ENCODE measurements around the gene ADAM33. TPM values are rescaled to one million over a fixed set of nuclear protein-coding genes. Genes with fewer than 3 reads are reported as not detected.
A peak's percentile ranks its signal among the peaks of the same experiment; 100 is the strongest.

ADAM33 gene
- total RNA-seq, 2 donors from 2014 or later, result 3.0 to 3.3 TPM

GRCh38 chr20:3660262-3661059 lies 21.3 kb downstream of the ADAM33 start:
- no peak overlapping the region for H3K4me3 ChIP-seq (ENCODE audit: low read length)
- peaks cover 69% of the 10 kb centered on the region for H3K27me3 Mint-ChIP-seq (ENCODE audit: insufficient read depth)

GRCh38 chr20:3659492-3660261 lies 22.1 kb downstream of the ADAM33 start:
- peaks cover 3% of the 10 kb centered on the region for H3K4me1 Mint-ChIP-seq
- peaks cover 47% of the 10 kb centered on the region for H3K27me3 ChIP-seq (ENCODE audit: control insufficient read depth, insufficient read depth, low read length, poor library complexity, severe bottlenecking)
- no peak overlapping the region for H3K4me3 ChIP-seq (ENCODE audit: low read length)
- TF ChIP-seq CTCF (conservative IDR thresholded peaks at IDR 0.05), result peak; percentile 47
- H3K9me3 ChIP-seq (ENCODE audit: control insufficient read depth, low read length), result no peaks in the 10 kb centered on the region
- no peak for DNase-seq
- H3K4me1 ChIP-seq (ENCODE audit: control insufficient read depth, insufficient read depth, low read length), result no peaks in the 10 kb centered on the region
- no peaks in the 10 kb centered on the region for H3K36me3 Mint-ChIP-seq (ENCODE audit: low read depth)
- no peaks in the 10 kb centered on the region for H3K36me3 ChIP-seq (ENCODE audit: control insufficient read depth, insufficient read depth, low read length)
- H3K4me3 Mint-ChIP-seq, result peak overlapping the region; percentile 20
- H3K27ac Mint-ChIP-seq, result no peak overlapping the region
- no peak overlapping the region for H3K9ac ChIP-seq (ENCODE audit: extremely low read depth, low read length, poor library complexity, severe bottlenecking)
- peaks cover 7% of the 10 kb centered on the region for H3K9me3 Mint-ChIP-seq
- peaks cover 68% of the 10 kb centered on the region for H3K27me3 Mint-ChIP-seq (ENCODE audit: insufficient read depth)
- WGBS, 2 experiments (ENCODE audit: insufficient coverage in 1 of 2, insufficient read length in 1 of 2), result 86 to 95% methylated on average over 7 to 11 of the region's 12 CpGs
- no peak overlapping the region for H3K27ac ChIP-seq (ENCODE audit: low read depth, low read length)

More at GRCh38 chr20:3660262-3661059, 21.3 kb downstream of the ADAM33 start:
- 16 to 26% methylated on average over 25 to 75 of the region's 75 CpGs for WGBS, 2 experiments (ENCODE audit: insufficient coverage in 1 of 2, insufficient read length in 1 of 2)
- no peaks in the 10 kb centered on the region for H3K9me3 ChIP-seq (ENCODE audit: control insufficient read depth, low read length)
- Mint-ChIP-seq H3K9me3 (peaks cover 5% of the 10 kb centered on the region), H3K4me1 (peaks cover 3% of the 10 kb centered on the region), H3K36me3 (ENCODE audit: low read depth) (no peaks in the 10 kb centered on the region), H3K4me3 (no peak overlapping the region), H3K27ac (no peak overlapping the region)
- no peaks in the 10 kb centered on the region for H3K4me1 ChIP-seq (ENCODE audit: control insufficient read depth, insufficient read depth, low read length)
- no peak overlapping the region for H3K27ac ChIP-seq (ENCODE audit: low read depth, low read length)
- H3K9ac ChIP-seq (ENCODE audit: extremely low read depth, low read length, poor library complexity, severe bottlenecking), result no peak overlapping the region
- H3K27me3 ChIP-seq (ENCODE audit: control insufficient read depth, insufficient read depth, low read length, poor library complexity, severe bottlenecking), result peaks cover 47% of the 10 kb centered on the region
- no peak for TF ChIP-seq CTCF (conservative IDR thresholded peaks at IDR 0.05)
- DNase-seq, result no peak
- no peaks in the 10 kb centered on the region for H3K36me3 ChIP-seq (ENCODE audit: control insufficient read depth, insufficient read depth, low read length)

- peaks cover 3% of the 10 kb centered on the region for H3K4me1 Mint-ChIP-seq
- H3K9ac ChIP-seq (ENCODE audit: extremely low read depth, low read length, poor library complexity, severe bottlenecking), result no peak overlapping the region
- WGBS, 2 experiments (ENCODE audit: insufficient coverage in 1 of 2, insufficient read length in 1 of 2), result 91 to 100% methylated on average over 2 to 8 of the region's 8 CpGs
These were observed 22.9 kb downstream of the ADAM33 start for GRCh38 chr20:3658716-3659491.

More at GRCh38 chr20:3658716-3659491, 22.9 kb downstream of the ADAM33 start:
- H3K27ac ChIP-seq (ENCODE audit: low read depth, low read length), result no peak overlapping the region
- no peaks in the 10 kb centered on the region for H3K4me1 ChIP-seq (ENCODE audit: control insufficient read depth, insufficient read depth, low read length)
- Mint-ChIP-seq H3K27me3 (ENCODE audit: insufficient read depth) (peaks cover 67% of the 10 kb centered on the region), H3K4me3 (no peak overlapping the region), H3K36me3 (ENCODE audit: low read depth) (no peaks in the 10 kb centered on the region), H3K27ac (no peak overlapping the region), H3K9me3 (peaks cover 7% of the 10 kb centered on the region)
- H3K27me3 ChIP-seq (ENCODE audit: control insufficient read depth, insufficient read depth, low read length, poor library complexity, severe bottlenecking), result peaks cover 47% of the 10 kb centered on the region
- H3K36me3 ChIP-seq (ENCODE audit: control insufficient read depth, insufficient read depth, low read length), result no peaks in the 10 kb centered on the region
- DNase-seq, result no peak
- no peak for TF ChIP-seq CTCF (conservative IDR thresholded peaks at IDR 0.05)
- H3K4me3 ChIP-seq (ENCODE audit: low read length), result no peak overlapping the region
- no peaks in the 10 kb centered on the region for H3K9me3 ChIP-seq (ENCODE audit: control insufficient read depth, low read length)
